HG03097 (cell line): ENCODE data around the gene HCCS.
"Not testable (repeated sequence)": the region's sequence is repeated elsewhere in the genome, so short reads cannot be mapped to it uniquely, and the experiment has no call there.

Experiments used
- ATAC-seq: cut with Tn5 transposase; IDR thresholded peaks from one replicate; pipeline ENCODE4 v1.9.1; 2021; ENCODE audit not compliant: unreplicated experiment, low FRiP score

HCCS gene

GRCh38 chrX:11119313-11119943, 8.3 kb downstream of the HCCS start:
- no peak for ATAC-seq

GRCh38 chrX:11123087-11123486, 12.0 kb downstream of the HCCS start:
- ATAC-seq = not testable (repeated sequence)

- ATAC-seq = no peak
Measured at GRCh38 chrX:11124112-11124511, 13.0 kb downstream of the HCCS start.

- no peak for ATAC-seq
Measured at GRCh38 chrX:11125060-11125459, 13.9 kb downstream of the HCCS start.

GRCh38 chrX:11129534-11130105, 18.5 kb downstream of the HCCS start:
- no peak for ATAC-seq

- no peak for ATAC-seq
Measured at GRCh38 chrX:11130136-11130535, 19.0 kb downstream of the HCCS start.

GRCh38 chrX:11131146-11131545, 20.0 kb downstream of the HCCS start:
- ATAC-seq = no peak

GRCh38 chrX:11135564-11136185, 24.5 kb downstream of the HCCS start:
- ATAC-seq = no peak

GRCh38 chrX:11137543-11138139, 26.5 kb downstream of the HCCS start:
- no peak for ATAC-seq

- no peak for ATAC-seq
Measured at GRCh38 chrX:11138498-11139390, 27.6 kb downstream of the HCCS start.

GRCh38 chrX:11143931-11144678, 33.0 kb downstream of the HCCS start:
- peak; percentile 88 for ATAC-seq

GRCh38 chrX:11146411-11146810, 35.3 kb downstream of the HCCS start:
- no peak for ATAC-seq

- no peak for ATAC-seq
Measured at GRCh38 chrX:11148401-11148800, 37.3 kb downstream of the HCCS start.

GRCh38 chrX:11151799-11152559, 40.8 kb downstream of the HCCS start:
- ATAC-seq = no peak

GRCh38 chrX:11159149-11159548, 48.0 kb downstream of the HCCS start:
- no peak for ATAC-seq

- ATAC-seq = no peak
Measured at GRCh38 chrX:11164433-11164832, 53.3 kb downstream of the HCCS start.

GRCh38 chrX:11171956-11172355, 60.8 kb downstream of the HCCS start:
- no peak for ATAC-seq

- no peak for ATAC-seq
Measured at GRCh38 chrX:11172415-11172814, 61.3 kb downstream of the HCCS start.
